ENCODE results near the gene FOXA2. TPM values are rescaled to one million over a fixed set of nuclear protein-coding genes. Genes with fewer than 3 reads are reported as not detected.

The FOXA2 gene
- total and polyA plus RNA-seq, 2 donors = 0.02 TPM; not detected in 1

DNA sequence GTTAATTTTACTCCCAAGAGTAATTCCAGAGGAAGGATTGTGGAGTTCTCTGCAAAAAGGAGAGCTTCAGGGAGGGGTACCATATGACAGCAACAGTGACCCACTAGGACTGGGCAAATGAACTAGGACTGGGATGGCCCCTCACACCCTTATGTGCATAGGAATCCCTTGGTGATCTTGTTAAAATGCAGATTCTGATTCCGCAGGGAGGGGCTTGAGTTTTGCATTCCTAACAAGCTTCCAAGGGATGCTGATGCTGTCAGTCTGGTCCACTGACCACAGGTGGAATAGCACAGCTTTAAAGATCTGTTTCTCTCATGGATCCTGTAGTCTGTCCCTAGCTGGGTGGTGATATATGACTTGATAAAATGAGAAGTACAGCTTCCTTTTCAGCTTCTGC, 6.3 kb upstream of the FOXA2 start:
- Histone ChIP-seq H3K27ac (ENCODE audit: low read depth in 1 of 2, low read length in 1 of 2) (no peak overlapping the region), H3K27me3 (ENCODE audit: control insufficient read depth in 2 of 2, insufficient read depth in 1 of 2, low read length in 1 of 2) (peaks cover 27 to 61% of the 10 kb centered on the region in 2 donors), H3K36me3 (ENCODE audit: control insufficient read depth in 2 of 2, insufficient read depth in 2 of 2, low read length in 1 of 2) (no peaks in the 10 kb centered on the region), H3K4me3 (ENCODE audit: low read length in 2 of 2) (no peak overlapping the region), H3K9me3 (ENCODE audit: control insufficient read depth in 2 of 2, insufficient read depth in 1 of 2, low read length in 1 of 2) (no peaks in the 10 kb centered on the region), H3K4me1 (ENCODE audit: control insufficient read depth in 2 of 2, insufficient read depth in 2 of 2, low read length in 2 of 2) (no peaks in the 10 kb centered on the region)
- no peak for DNase-seq (ENCODE audit: low read depth in 6 of 9, low spot score in 9 of 9)
- 12% methylated on average over 1 of the region's 1 CpG for WGBS

DNA sequence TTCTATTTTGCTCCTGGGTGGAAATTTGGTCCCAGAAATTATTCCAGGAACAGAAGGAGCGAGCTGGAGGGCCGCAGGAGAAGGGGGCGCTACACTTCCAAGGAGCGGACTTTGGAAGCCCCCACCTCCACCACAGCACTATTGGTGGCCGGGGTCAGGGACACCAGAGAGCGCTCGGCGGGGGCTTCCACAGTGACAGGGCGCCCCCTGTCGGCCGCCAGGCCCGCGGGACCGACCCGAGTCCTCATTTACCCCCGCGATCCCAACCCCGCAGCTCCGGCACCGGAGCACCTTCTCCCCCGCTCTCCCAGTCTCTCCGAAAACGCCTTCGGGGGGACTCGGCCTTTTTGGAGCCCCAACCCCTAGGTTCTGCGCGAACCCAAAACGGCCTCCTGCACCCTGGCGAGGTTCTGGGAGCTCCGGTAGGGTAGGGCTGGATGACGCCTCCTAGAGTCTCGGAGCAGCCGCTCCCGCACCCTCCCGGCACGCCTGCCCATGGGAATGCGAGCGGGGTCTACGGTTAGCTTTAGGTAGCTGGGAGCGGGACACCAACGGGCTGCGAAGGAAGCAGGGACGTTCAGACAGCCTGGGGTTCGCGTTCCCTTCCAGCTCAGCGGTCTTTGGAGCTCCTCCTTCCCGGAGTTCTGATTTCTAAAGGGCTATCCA, 2.4 kb upstream of the FOXA2 start:
- WGBS = 10% methylated on average over 47 of the region's 47 CpGs
- no peak overlapping the region for H3K4me3 ChIP-seq (ENCODE audit: low read length in 2 of 2)
- H3K9me3 ChIP-seq (ENCODE audit: control insufficient read depth in 2 of 2, insufficient read depth in 1 of 2, low read length in 1 of 2) = no peaks in the 10 kb centered on the region
- no peak overlapping the region for H3K27ac ChIP-seq (ENCODE audit: low read depth in 1 of 2, low read length in 1 of 2)
- no peaks in the 10 kb centered on the region for H3K4me1 ChIP-seq (ENCODE audit: control insufficient read depth in 2 of 2, insufficient read depth in 2 of 2, low read length in 2 of 2)
- peaks cover 65 to 91% of the 10 kb centered on the region in 2 donors for H3K27me3 ChIP-seq (ENCODE audit: control insufficient read depth in 2 of 2, insufficient read depth in 1 of 2, low read length in 1 of 2)
- no peaks in the 10 kb centered on the region for H3K36me3 ChIP-seq (ENCODE audit: control insufficient read depth in 2 of 2, insufficient read depth in 2 of 2, low read length in 1 of 2)
- peak in 2 of 9 donors; percentile 25 to 28 for DNase-seq (ENCODE audit: low read depth in 6 of 9, low spot score in 9 of 9)

DNA sequence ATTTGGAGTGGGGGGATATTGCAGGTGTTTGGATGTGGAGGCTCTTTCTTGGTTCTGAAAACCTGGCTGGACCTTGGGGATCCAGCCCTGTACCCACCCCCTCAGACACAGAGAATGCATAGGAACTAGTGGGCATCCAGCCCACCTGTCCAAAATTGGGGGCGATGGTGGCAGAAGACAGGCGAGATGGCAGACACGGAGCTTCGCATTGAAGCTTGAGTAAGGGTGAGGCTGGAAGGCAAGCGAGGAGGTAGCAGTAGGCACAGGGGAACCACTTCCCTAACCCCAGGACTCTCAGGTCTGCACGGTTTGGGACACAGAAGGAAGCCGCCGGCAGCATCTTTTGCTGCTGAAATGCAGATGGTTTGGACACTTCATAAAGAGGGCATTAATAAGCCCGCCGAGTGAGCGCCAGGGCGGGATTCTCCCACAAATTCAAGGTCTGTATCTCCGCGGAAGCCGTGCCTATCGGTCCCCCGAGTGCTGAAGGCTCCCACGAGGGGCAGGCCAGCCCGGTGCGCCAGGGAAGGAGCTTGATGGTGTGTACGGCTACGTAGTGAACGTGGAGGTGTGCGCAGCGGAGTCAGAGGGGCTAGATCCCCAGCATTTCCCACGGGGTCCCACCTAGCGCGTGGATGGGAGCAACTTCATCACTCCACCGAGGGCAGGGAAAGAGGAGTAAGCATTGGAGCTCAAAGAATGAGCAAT, 1.6 kb upstream of the FOXA2 start:
- H3K4me3 ChIP-seq (ENCODE audit: low read length in 2 of 2) = no peak overlapping the region
- 18% methylated on average over 29 of the region's 29 CpGs for WGBS
- DNase-seq (ENCODE audit: low read depth in 6 of 9, low spot score in 9 of 9) = no peak
- peaks cover 73 to 92% of the 10 kb centered on the region in 2 donors for H3K27me3 ChIP-seq (ENCODE audit: control insufficient read depth in 2 of 2, insufficient read depth in 1 of 2, low read length in 1 of 2)
- no peaks in the 10 kb centered on the region for H3K4me1 ChIP-seq (ENCODE audit: control insufficient read depth in 2 of 2, insufficient read depth in 2 of 2, low read length in 2 of 2)
- H3K9me3 ChIP-seq (ENCODE audit: control insufficient read depth in 2 of 2, insufficient read depth in 1 of 2, low read length in 1 of 2) = no peaks in the 10 kb centered on the region
- no peaks in the 10 kb centered on the region for H3K36me3 ChIP-seq (ENCODE audit: control insufficient read depth in 2 of 2, insufficient read depth in 2 of 2, low read length in 1 of 2)
- no peak overlapping the region for H3K27ac ChIP-seq (ENCODE audit: low read depth in 1 of 2, low read length in 1 of 2)

- Histone ChIP-seq H3K36me3 (ENCODE audit: control insufficient read depth in 2 of 2, insufficient read depth in 2 of 2, low read length in 1 of 2) (no peaks in the 10 kb centered on the region), H3K27ac (ENCODE audit: low read depth in 1 of 2, low read length in 1 of 2) (no peak overlapping the region), H3K9me3 (ENCODE audit: control insufficient read depth in 2 of 2, insufficient read depth in 1 of 2, low read length in 1 of 2) (no peaks in the 10 kb centered on the region), H3K4me1 (ENCODE audit: control insufficient read depth in 2 of 2, insufficient read depth in 2 of 2, low read length in 2 of 2) (no peaks in the 10 kb centered on the region), H3K4me3 (ENCODE audit: low read length in 2 of 2) (no peak overlapping the region), H3K27me3 (ENCODE audit: control insufficient read depth in 2 of 2, insufficient read depth in 1 of 2, low read length in 1 of 2) (peaks cover 79 to 92% of the 10 kb centered on the region in 2 donors)
- DNase-seq (ENCODE audit: low read depth in 6 of 9, low spot score in 9 of 9) = no peak
- 9% methylated on average over 58 of the region's 58 CpGs for WGBS
These were observed 782 bp upstream of the FOXA2 start for GRCh38 chr20:22584922-22585785.

DNA sequence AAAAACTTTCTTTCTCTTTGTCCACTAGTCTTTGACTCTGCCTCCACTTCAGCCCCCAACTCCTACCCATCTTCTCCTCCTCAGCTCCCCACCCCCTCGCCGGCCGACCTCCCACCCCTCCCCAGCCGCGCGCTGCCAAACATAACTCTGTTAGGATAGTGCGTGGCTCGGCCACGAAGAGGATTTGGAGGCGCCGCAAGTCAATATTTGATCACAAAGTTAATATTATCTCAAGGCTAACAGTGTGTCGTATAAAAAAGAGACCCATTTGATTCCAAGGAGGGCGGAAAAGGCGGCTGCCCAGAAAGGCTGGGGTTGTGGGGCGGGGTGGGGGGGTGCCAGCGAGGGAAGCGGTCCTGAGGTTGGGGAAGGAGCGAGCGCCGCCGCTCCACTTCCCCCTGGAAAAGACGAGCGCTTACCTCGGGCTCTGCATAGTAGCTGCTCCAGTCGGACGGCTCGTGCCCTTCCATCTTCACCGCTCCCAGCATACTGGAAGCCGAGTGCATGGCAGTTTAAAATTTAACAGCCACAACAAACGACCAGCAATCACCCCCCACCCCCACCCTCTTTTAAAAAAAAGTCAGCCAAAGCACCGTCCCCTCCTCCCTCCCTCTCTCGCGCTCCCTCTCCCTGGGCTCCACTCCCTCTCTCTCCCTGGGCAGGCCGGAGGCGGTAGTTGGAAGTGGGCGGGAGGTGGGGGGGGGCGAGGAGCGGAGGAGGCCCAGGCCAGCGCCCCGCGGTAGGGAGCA, 425 bp downstream of the FOXA2 start:
- DNase-seq (ENCODE audit: low read depth in 6 of 9, low spot score in 9 of 9) = no peak

DNA sequence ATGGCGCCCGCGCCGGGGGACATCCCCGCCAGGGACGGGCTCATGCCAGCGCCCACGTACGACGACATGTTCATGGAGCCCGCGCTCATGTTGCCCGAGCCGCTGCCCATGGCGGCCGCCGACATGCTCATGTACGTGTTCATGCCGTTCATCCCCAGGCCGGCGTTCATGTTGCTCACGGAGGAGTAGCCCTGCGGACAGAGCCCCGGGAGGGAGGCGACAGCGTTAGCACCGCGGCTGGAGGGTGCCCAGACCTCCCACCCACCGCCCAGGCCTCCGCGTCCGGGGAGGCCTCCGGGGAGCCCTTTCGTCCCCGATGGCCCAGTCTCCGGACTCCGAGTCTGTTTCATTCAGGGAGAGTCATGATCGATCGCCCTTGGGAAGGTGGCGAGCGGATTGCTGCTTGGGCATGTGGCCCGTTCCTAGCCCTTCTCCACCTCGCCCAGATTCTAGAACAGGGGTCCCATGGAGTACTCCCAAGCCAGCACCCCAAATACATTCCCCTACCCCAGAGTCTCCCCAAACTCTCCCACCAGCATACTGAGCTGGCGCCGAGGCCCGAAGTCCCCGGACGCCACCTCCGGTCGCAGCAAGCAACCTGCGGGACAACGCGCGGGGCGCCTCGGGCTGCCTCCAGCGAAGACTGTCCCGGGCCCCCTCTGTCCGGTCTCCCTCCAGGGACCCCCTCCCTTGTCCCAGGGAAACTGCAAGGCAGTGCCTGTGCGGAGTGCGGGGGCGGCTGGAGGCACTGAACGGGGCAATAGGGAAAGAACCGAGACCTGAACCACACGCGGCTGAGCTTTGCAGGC, 1.2 kb downstream of the FOXA2 start:
- no peaks in the 10 kb centered on the region for H3K4me1 ChIP-seq (ENCODE audit: control insufficient read depth in 2 of 2, insufficient read depth in 2 of 2, low read length in 2 of 2)
- peaks cover 96 to 97% of the 10 kb centered on the region in 2 donors for H3K27me3 ChIP-seq (ENCODE audit: control insufficient read depth in 2 of 2, insufficient read depth in 1 of 2, low read length in 1 of 2)
- H3K9me3 ChIP-seq (ENCODE audit: control insufficient read depth in 2 of 2, insufficient read depth in 1 of 2, low read length in 1 of 2) = no peaks in the 10 kb centered on the region
- no peak for DNase-seq (ENCODE audit: low read depth in 6 of 9, low spot score in 9 of 9)
- WGBS = 4% methylated on average over 66 of the region's 66 CpGs
- no peak overlapping the region for H3K27ac ChIP-seq (ENCODE audit: low read depth in 1 of 2, low read length in 1 of 2)
- no peak overlapping the region for H3K4me3 ChIP-seq (ENCODE audit: low read length in 2 of 2)
- no peaks in the 10 kb centered on the region for H3K36me3 ChIP-seq (ENCODE audit: control insufficient read depth in 2 of 2, insufficient read depth in 2 of 2, low read length in 1 of 2)

More for the DNA sequence above, 425 bp downstream of the FOXA2 start:
- H3K27me3 ChIP-seq (ENCODE audit: control insufficient read depth in 2 of 2, insufficient read depth in 1 of 2, low read length in 1 of 2) = peaks cover 88 to 95% of the 10 kb centered on the region in 2 donors
- 3% methylated on average over 41 of the region's 41 CpGs for WGBS
- no peaks in the 10 kb centered on the region for H3K36me3 ChIP-seq (ENCODE audit: control insufficient read depth in 2 of 2, insufficient read depth in 2 of 2, low read length in 1 of 2)
- H3K4me3 ChIP-seq (ENCODE audit: low read length in 2 of 2) = no peak overlapping the region
- no peak overlapping the region for H3K27ac ChIP-seq (ENCODE audit: low read depth in 1 of 2, low read length in 1 of 2)
- no peaks in the 10 kb centered on the region for H3K4me1 ChIP-seq (ENCODE audit: control insufficient read depth in 2 of 2, insufficient read depth in 2 of 2, low read length in 2 of 2)
- no peaks in the 10 kb centered on the region for H3K9me3 ChIP-seq (ENCODE audit: control insufficient read depth in 2 of 2, insufficient read depth in 1 of 2, low read length in 1 of 2)

GRCh38 chr20:22582386-22582963, 1.9 kb downstream of the FOXA2 start:
- Histone ChIP-seq H3K9me3 (ENCODE audit: control insufficient read depth in 2 of 2, insufficient read depth in 1 of 2, low read length in 1 of 2) (no peaks in the 10 kb centered on the region), H3K36me3 (ENCODE audit: control insufficient read depth in 2 of 2, insufficient read depth in 2 of 2, low read length in 1 of 2) (no peaks in the 10 kb centered on the region), H3K27me3 (ENCODE audit: control insufficient read depth in 2 of 2, insufficient read depth in 1 of 2, low read length in 1 of 2) (peaks cover 97% of the 10 kb centered on the region in 2 donors), H3K4me1 (ENCODE audit: control insufficient read depth in 2 of 2, insufficient read depth in 2 of 2, low read length in 2 of 2) (no peaks in the 10 kb centered on the region), H3K4me3 (ENCODE audit: low read length in 2 of 2) (no peak overlapping the region), H3K27ac (ENCODE audit: low read depth in 1 of 2, low read length in 1 of 2) (no peak overlapping the region)
- no peak for DNase-seq (ENCODE audit: low read depth in 6 of 9, low spot score in 9 of 9)
- WGBS = 8% methylated on average over 54 of the region's 54 CpGs

All from thymus (tissue), 11 donors.